Esophagus squamous epithelium (tissue), 5 donors: ENCODE data around the gene ITSN1. TPM values are rescaled to one million over a fixed set of nuclear protein-coding genes. Genes with fewer than 3 reads are reported as not detected.

Experiments used
- DNase-seq: peaks from one replicate; lab custom pipeline; 2025; lab: John Stamatoyannopoulos, UW
- H3K27ac ChIP-seq, 4 donors: fragments of 200-600 bp; sonication (generic); one replicate each; pipeline ENCODE4 v1.5.1; 2016 to 2019; ENCODE audit warnings: mild to moderate bottlenecking in 1 of 4
- H3K27me3 ChIP-seq, 4 donors: fragments of 200-600 bp; sonication (generic); 1 replicate in 3 of 4; 2 replicates in 1 of 4; pipeline versions ENCODE4 v1.5.1 to v1.6.0; 2017 to 2021; ENCODE audit warnings: antibody characterized with exemption in 1 of 4
- H3K36me3 ChIP-seq, 3 donors: fragments of 200-600 bp; sonication (generic); one replicate each; pipeline ENCODE4 v1.5.1; 2016 to 2019
- H3K4me1 ChIP-seq, 3 donors: fragments of 200-600 bp; sonication (generic); one replicate each; pipeline ENCODE4 v1.5.1; 2017 to 2019
- H3K4me3 ChIP-seq, 4 donors: fragments of 200-600 bp; sonication (generic); 1 replicate in 3 of 4; 2 replicates in 1 of 4; pipeline ENCODE4 v1.5.1; 2016 to 2019; ENCODE audit warnings: mild to moderate bottlenecking in 2 of 4, moderate library complexity in 1 of 4
- H3K9me3 ChIP-seq, 3 donors: fragments of 200-600 bp; sonication (generic); one replicate each; pipeline ENCODE4 v1.5.1; 2016 to 2019
- POLR2A ChIP-seq, 4 donors: fragments of 450-650 bp; IDR thresholded peaks; one replicate each; pipeline ENCODE4 v1.6.1; 2017; ENCODE audit warnings: antibody characterized with exemption in 4 of 4, mild to moderate bottlenecking in 4 of 4, moderate library complexity in 3 of 4
- WGBS, 2 donors: methylation state at CpG; one replicate each; pipeline ENCODE4 v1.1.5; 2018; 5-methylcytosine and 5-hydroxymethylcytosine counted together
- intact Hi-C: fragments of 100-400 bp; cut with DNase I; formaldehyde crosslinking; loops from one replicate; pipeline ENCODE4 v1.15.0; 2022
- total RNA-seq, 4 donors: library from RNA; depleted of rRNA; stranded (reverse); fragments of >200 nt; gene quantifications; one replicate each; pipeline ENCODE4 v1.1.0, GENCODE V29; 2016
- TF ChIP-seq, protein P1 (sequence below), 6 experiments: fragments of 450-650 bp in 4 of 6; fragments of 200-600 bp in 2 of 6; sonication (generic) in 2 of 6; IDR thresholded peaks; one replicate each; pipeline ENCODE4 v1.5.1; 2016 to 2019; ENCODE audit warnings: antibody characterized with exemption in 6 of 6, mild to moderate bottlenecking in 4 of 6, moderate library complexity in 4 of 6
- donor health status: DM: yes; HTN: yes; CAD: no.

The ITSN1 gene
- total RNA-seq, 4 donors from 2014 or later: 9.5 to 27.1 (median 11.6) TPM

DNA sequence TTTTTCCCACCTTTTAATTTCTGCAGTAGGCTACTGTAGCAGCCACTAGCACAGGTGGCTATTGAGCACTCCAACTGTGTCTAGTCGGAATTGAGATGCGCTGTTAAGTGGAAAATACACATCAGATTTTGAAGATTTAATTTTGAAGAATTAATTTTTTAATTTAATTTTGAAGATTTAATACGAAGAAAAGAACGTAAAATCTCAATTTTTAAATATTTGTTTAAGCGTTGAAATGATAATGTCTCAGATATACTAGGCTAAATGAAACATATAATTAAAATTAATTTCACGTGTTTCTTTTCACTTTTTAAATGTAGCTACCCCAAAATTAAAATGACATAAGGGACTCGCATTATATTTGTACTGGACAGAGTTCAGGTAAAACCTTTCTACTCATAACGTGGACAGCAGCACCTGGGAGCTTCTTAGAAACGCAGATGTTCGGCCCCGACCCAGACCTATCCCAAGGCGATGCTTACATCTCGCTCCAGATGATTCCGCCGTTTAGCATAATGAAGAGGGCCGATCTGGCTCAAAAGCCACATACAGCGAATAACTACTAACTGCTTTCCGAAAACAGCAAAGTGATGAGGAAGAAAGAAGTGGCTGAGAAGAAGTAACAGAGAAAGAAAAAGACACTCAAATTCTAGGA, 1.5 kb upstream of the ITSN1 start:
- DNase-seq: no peak
- H3K36me3 ChIP-seq: peaks cover 0 to 5% (median 0%) of the 10 kb centered on the region in 3 donors
- peak overlapping the region; percentile 81 to 97 (median 90) for H3K4me3 ChIP-seq
- TF ChIP-seq, protein P1, sequence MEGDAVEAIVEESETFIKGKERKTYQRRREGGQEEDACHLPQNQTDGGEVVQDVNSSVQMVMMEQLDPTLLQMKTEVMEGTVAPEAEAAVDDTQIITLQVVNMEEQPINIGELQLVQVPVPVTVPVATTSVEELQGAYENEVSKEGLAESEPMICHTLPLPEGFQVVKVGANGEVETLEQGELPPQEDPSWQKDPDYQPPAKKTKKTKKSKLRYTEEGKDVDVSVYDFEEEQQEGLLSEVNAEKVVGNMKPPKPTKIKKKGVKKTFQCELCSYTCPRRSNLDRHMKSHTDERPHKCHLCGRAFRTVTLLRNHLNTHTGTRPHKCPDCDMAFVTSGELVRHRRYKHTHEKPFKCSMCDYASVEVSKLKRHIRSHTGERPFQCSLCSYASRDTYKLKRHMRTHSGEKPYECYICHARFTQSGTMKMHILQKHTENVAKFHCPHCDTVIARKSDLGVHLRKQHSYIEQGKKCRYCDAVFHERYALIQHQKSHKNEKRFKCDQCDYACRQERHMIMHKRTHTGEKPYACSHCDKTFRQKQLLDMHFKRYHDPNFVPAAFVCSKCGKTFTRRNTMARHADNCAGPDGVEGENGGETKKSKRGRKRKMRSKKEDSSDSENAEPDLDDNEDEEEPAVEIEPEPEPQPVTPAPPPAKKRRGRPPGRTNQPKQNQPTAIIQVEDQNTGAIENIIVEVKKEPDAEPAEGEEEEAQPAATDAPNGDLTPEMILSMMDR (IDR thresholded peaks at IDR 0.05): no peak
- no peak for TF ChIP-seq POLR2A (IDR thresholded peaks at IDR 0.05)
- WGBS, 2 donors: 18 to 22% methylated on average over 18 of the region's 18 CpGs
- H3K9me3 ChIP-seq: no peaks in the 10 kb centered on the region
- intact Hi-C loops: no loop called here
- peaks cover 14 to 45% (median 16%) of the 10 kb centered on the region in 3 donors for H3K4me1 ChIP-seq
- peak overlapping the region; percentile 81 to 96 (median 93) for H3K27ac ChIP-seq
- no peaks in the 10 kb centered on the region for H3K27me3 ChIP-seq

DNA sequence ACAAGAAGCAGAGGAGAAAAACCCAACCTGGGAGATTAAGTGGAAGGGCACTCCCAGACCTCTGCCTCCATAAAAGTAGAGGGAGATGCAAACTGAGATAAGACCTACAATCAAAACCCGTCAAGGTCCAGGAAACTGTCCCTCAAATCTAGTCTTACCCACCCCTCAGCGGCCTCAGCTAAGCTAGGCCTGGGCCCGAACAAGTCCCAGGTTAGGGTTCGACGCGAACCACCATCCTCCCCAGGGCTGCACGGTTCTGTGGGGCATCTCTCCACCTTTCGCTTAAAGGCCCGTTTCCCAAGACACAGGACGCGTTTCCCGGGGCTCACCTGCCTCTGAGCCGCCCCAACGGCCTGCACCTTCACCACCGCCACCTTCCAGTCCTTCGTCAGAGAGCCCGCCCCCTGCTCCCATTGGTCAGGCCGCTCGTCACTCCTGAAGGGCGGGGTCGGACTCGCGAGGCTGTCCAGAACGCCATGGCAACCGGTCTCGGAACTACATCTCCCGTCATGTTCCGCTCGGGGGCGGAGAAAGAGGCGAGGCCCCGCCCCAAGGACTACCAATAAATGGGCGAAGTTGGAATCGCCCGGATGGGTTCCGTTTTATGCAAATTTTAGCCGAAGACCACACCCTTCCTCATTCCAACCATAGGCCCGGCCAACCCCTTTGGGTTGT, 812 bp upstream of the ITSN1 start, which contains the start of gene CRYZL1:
TSS of gene CRYZL1 (minus strand) at position 390 of the 675 bp plus-strand sequence. CDS start 10,190 bp downstream, outside the sequence.
- intact Hi-C loops: no loop called here
- WGBS, 2 donors: 0% methylated on average over 13 to 22 of the region's 38 CpGs

DNA sequence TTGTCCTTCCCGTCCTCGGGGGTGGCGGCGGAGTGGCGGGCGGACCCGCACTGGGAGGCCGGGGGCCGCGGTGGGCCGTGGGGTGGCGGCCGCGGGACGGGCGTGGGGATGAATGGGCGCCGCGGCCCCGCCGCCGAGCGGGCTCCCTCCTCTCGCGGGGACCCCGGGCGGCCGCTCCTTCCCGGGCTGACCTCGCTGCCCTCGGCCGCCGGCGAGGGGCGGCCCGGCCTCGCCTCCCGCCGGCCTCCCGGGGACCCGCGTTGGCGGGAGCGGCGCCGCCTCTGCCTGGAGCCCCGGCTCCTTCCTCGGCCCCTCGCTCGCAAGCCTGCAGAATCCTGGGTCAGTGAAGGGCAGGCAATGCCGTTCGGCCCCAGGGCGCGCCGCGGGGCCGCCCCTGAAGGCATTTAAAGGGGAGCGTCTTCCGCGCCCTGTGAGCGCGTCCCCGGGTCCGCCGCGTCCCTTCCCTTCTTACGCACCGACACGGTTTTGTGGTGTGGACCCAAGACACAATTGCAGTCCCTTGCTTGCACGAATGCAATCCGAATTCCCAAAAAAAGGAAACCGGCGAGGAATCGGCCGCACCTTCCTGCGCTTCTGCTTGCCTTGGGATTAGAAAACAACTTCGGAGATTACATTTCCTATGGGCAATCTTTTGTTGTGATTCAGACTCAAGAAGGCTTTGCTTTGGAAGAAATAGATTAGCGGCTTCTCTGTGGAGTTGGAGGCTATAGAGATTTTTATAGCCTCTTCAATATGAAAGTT, 776 bp downstream of the ITSN1 start:
- Histone ChIP-seq H3K27me3 (no peaks in the 10 kb centered on the region), H3K27ac (peak overlapping the region; percentile 90 to 96 (median 93)), H3K36me3 (no peaks in the 10 kb centered on the region), H3K4me3 (peak overlapping the region; percentile 81 to 97 (median 90)), H3K4me1 (peaks cover 14 to 53% (median 16%) of the 10 kb centered on the region in 3 donors), H3K9me3 (no peaks in the 10 kb centered on the region)
- 0 to 2% methylated on average over 3 to 12 of the region's 78 CpGs for WGBS, 2 donors
- no peak for DNase-seq
- intact Hi-C loops: no loop called here
- TF ChIP-seq, protein P1 (IDR thresholded peaks at IDR 0.05): no peak
- TF ChIP-seq POLR2A (IDR thresholded peaks at IDR 0.05): no peak

More for the DNA sequence above, 812 bp upstream of the ITSN1 start, which contains the start of gene CRYZL1:
- peaks cover 0 to 5% (median 0%) of the 10 kb centered on the region in 3 donors for H3K36me3 ChIP-seq
- H3K27ac ChIP-seq: peak within 1 kb of the TSS; percentile 90 to 96 (median 93)
- H3K4me3 ChIP-seq: peak within 1 kb of the TSS; percentile 81 to 97 (median 90)
- peaks cover 14 to 52% (median 16%) of the 10 kb centered on the region in 3 donors for H3K4me1 ChIP-seq
- DNase-seq: peak; percentile 99
- TF ChIP-seq POLR2A (IDR thresholded peaks at IDR 0.05): peak in 1 of 4 donors; percentile 78
- TF ChIP-seq, protein P1 (IDR thresholded peaks at IDR 0.05): no peak
- no peaks in the 10 kb centered on the region for H3K9me3 ChIP-seq
- no peaks in the 10 kb centered on the region for H3K27me3 ChIP-seq

DNA sequence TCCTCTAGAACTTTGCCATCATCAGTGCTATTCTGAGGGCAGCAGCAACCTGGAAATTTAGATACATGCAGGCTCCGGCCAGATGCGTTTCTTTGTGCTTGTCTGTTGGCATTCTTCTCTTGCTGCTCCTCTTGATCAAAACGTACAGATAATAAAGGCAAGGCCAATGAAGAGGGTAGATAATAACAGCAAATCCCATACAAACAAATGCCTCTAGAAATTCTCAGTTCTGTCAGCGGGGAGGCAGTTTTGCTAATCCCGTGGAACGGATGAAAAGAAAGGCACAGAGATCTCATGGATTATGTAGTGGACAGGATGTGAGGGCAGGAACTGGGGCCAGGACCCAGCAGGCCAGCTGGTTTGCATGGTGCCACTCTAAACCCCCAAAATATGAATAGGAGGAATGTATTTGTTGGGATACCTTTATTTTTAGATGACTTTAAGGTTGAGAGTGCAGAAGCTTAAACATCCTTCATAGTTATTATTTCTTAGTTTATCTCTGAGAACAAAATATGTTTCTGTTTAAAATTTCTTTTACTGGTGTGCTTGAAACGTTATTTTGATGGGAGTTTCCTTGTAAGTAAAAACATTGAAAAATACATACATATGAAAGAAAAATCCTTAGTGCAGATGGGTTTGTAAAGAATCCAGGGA, 1.5 kb downstream of the ITSN1 start:
- DNase-seq: no peak
- intact Hi-C loops: no loop called here
- TF ChIP-seq, protein P1 (IDR thresholded peaks at IDR 0.05): no peak
- TF ChIP-seq POLR2A (IDR thresholded peaks at IDR 0.05): no peak
- Histone ChIP-seq H3K9me3 (no peaks in the 10 kb centered on the region), H3K4me1 (peaks cover 14 to 53% (median 16%) of the 10 kb centered on the region in 3 donors), H3K27me3 (no peaks in the 10 kb centered on the region), H3K4me3 (peak overlapping the region; percentile 81 to 97 (median 90)), H3K27ac (peak overlapping the region; percentile 90 to 96 (median 93)), H3K36me3 (no peaks in the 10 kb centered on the region)
- 1 to 13% methylated on average over 6 to 7 of the region's 7 CpGs for WGBS, 2 donors
